IMR-90 (cell line): ENCODE data around the gene ALOX12. TPM values are rescaled to one million over a fixed set of nuclear protein-coding genes. Genes with fewer than 3 reads are reported as not detected.

Source experiments
- ATAC-seq: fragments of 200-7000 bp; cut with Tn5 transposase; 2 replicates; pipeline ENCODE4 v1.9.1; 2020; ENCODE audit warnings: low read depth, mild to moderate bottlenecking, moderate library complexity
- BruUV-seq: library from RNA; stranded (reverse); fragments of 400-500 nt; replicated peaks from 2 replicates; lab custom pipeline; 2021; lab: Mats Ljungman, UMichigan
- CTCF ChIA-PET: fragments of 300-600 bp; formaldehyde crosslinking; extraction: SDS; loops from one replicate; lab custom pipeline; 2021; ENCODE audit warnings: antibody characterized with exemption; lab: Yijun Ruan, JAX
- POLR2A ChIA-PET: fragments of 300-600 bp; sonication (Branson Sonifier 250); formaldehyde crosslinking; loops from one replicate; lab custom pipeline; 2022; ENCODE audit warnings: antibody characterized with exemption; ENCODE audit not compliant: unreplicated experiment; lab: Charles Lee
- DNase-seq: peaks from one replicate; pipeline ENCODE4 v3.0.0; 2013
- H2AFZ ChIP-seq: replicated peaks from 2 replicates; pipeline ENCODE3; 2013; ENCODE audit warnings: low read length, mild to moderate bottlenecking; ENCODE audit not compliant: poor library complexity
- H2AK5ac ChIP-seq: 2 replicates; pipeline ENCODE4 v1.6.1; 2013; ENCODE audit warnings: low read depth, low read length, inconsistent platforms
- H2AK9ac ChIP-seq: replicated peaks from 2 replicates; pipeline ENCODE3; 2013; ENCODE audit warnings: mild to moderate bottlenecking, low read depth, low read length, moderate library complexity; ENCODE audit not compliant: poor library complexity
- H2BK120ac ChIP-seq: 2 replicates; pipeline ENCODE4 v1.6.1; 2013; ENCODE audit warnings: low read depth, low read length, inconsistent platforms
- H2BK15ac ChIP-seq: 3 replicates; pipeline ENCODE4 v1.6.1; 2013; ENCODE audit warnings: low read depth, low read length, inconsistent platforms
- H2BK20ac ChIP-seq: 2 replicates; pipeline ENCODE4 v1.6.1; 2013; ENCODE audit warnings: low read depth, mild to moderate bottlenecking, inconsistent platforms, low read length, moderate library complexity
- H2BK5ac ChIP-seq: 2 replicates; pipeline ENCODE4 v1.6.1; 2013; ENCODE audit warnings: mild to moderate bottlenecking, low read depth, low read length, inconsistent platforms; ENCODE audit not compliant: poor library complexity, severe bottlenecking
- H3K14ac ChIP-seq: replicated peaks from 2 replicates; pipeline ENCODE4 v1.6.1; 2013; ENCODE audit warnings: low read depth, low read length, inconsistent platforms
- H3K18ac ChIP-seq: 2 replicates; pipeline ENCODE4 v1.6.1; 2013; ENCODE audit warnings: low read depth, low read length, control low read depth
- H3K23ac ChIP-seq: 2 replicates; pipeline ENCODE4 v1.6.1; 2013; ENCODE audit warnings: low read depth, low read length, inconsistent platforms
- H3K27ac ChIP-seq: 2 replicates; pipeline ENCODE4 v1.5.1; 2013; ENCODE audit warnings: mild to moderate bottlenecking, control low read depth, low read length; ENCODE audit not compliant: insufficient read depth
- H3K27me3 ChIP-seq: 2 replicates; pipeline ENCODE4 v1.6.1; 2013; ENCODE audit warnings: low read length; ENCODE audit not compliant: control insufficient read depth, insufficient read depth
- H3K36me3 ChIP-seq: 2 replicates; pipeline ENCODE4 v1.6.1; 2013; ENCODE audit warnings: low read length, mixed read lengths; ENCODE audit not compliant: control insufficient read depth, insufficient read depth
- H3K4ac ChIP-seq: 2 replicates; pipeline ENCODE4 v1.6.1; 2013; ENCODE audit warnings: low read depth, low read length, inconsistent platforms
- H3K4me1 ChIP-seq: 2 replicates; pipeline ENCODE4 v1.6.1; 2013; ENCODE audit warnings: low read length, mixed read lengths; ENCODE audit not compliant: control insufficient read depth, insufficient read depth
- H3K4me2 ChIP-seq: 2 replicates; pipeline ENCODE4 v1.6.1; 2013; ENCODE audit warnings: low read depth, mild to moderate bottlenecking, control low read depth, low read length, moderate library complexity
- H3K4me3 ChIP-seq: 2 replicates; pipeline ENCODE4 v1.5.1; 2013; ENCODE audit warnings: low read depth, mild to moderate bottlenecking, control low read depth, low read length, moderate library complexity; ENCODE audit not compliant: insufficient read depth
- H3K56ac ChIP-seq: 2 replicates; pipeline ENCODE4 v1.6.1; 2013; ENCODE audit warnings: low read length, inconsistent platforms; ENCODE audit not compliant: insufficient read depth; ENCODE audit errors: extremely low read depth
- H3K79me1 ChIP-seq, 2 experiments: 2 replicates each; pipeline ENCODE4 v1.6.1; 2013; ENCODE audit warnings: low read length in 2 of 2, inconsistent platforms in 1 of 2, low read depth in 1 of 2
- H3K9ac ChIP-seq: 2 replicates; pipeline ENCODE4 v1.6.1; 2013; ENCODE audit warnings: low read depth, low read length, control low read depth
- H3K9me1 ChIP-seq: 2 replicates; pipeline ENCODE4 v1.6.1; 2013; ENCODE audit warnings: low read length, inconsistent platforms; ENCODE audit not compliant: insufficient read depth
- H3K9me3 ChIP-seq: 2 replicates; pipeline ENCODE4 v1.6.1; 2013; ENCODE audit warnings: low read length; ENCODE audit not compliant: control insufficient read depth, insufficient read depth
- H4K20me1 ChIP-seq: 2 replicates; pipeline ENCODE4 v1.6.1; 2013; ENCODE audit warnings: low read length, inconsistent platforms; ENCODE audit not compliant: insufficient read depth
- H4K5ac ChIP-seq: 2 replicates; pipeline ENCODE4 v1.6.1; 2013; ENCODE audit warnings: mild to moderate bottlenecking, low read depth, low read length, control low read depth
- H4K8ac ChIP-seq, 2 experiments: 2 replicates each; pipeline ENCODE4 v1.6.1; 2013; ENCODE audit warnings: low read depth in 2 of 2, low read length in 2 of 2, control low read depth in 1 of 2, inconsistent platforms in 1 of 2
- H4K91ac ChIP-seq: 2 replicates; pipeline ENCODE4 v1.6.1; 2013; ENCODE audit warnings: low read depth, low read length, inconsistent platforms; ENCODE audit not compliant: insufficient read depth
- RAD21 ChIP-seq: IDR thresholded peaks from 2 replicates; pipeline ENCODE4 v1.6.1; 2012; ENCODE audit warnings: low read length, improper control_type of control experiment
- WGBS, 2 experiments: methylation state at CpG; one replicate each; pipeline versions ENCODE4 v1.1.5 to v1.1.7; 2013; ENCODE audit warnings: missing lambda C conversion rate in 2 of 2; ENCODE audit not compliant: insufficient read length in 1 of 2; ENCODE audit errors: extremely low coverage in 2 of 2; 5-methylcytosine and 5-hydroxymethylcytosine counted together
- dilution Hi-C: fragments of 300-500 bp; cut with HindIII; formaldehyde crosslinking; loops from one replicate; pipeline ENCODE4 v1.14.3; 2018; ENCODE audit warnings: low sequenced_read_pairs; ENCODE audit not compliant: unreplicated experiment
- in situ Hi-C: fragments of 300-500 bp; cut with MboI; formaldehyde crosslinking; loops from 3 replicates; pipeline ENCODE4 v1.14.3; 2019; ENCODE audit warnings: low sequenced_read_pairs, inconsistent platforms, mixed read lengths
- intact Hi-C: fragments of 100-400 bp; cut with micrococcal nuclease; formaldehyde crosslinking; loops from 2 replicates; pipeline ENCODE4 v1.10.0; 2022
- polyA plus RNA-seq, 3 experiments: library from polyadenylated mRNA; depleted of rRNA; stranded (reverse); fragments of >200 nt; gene quantifications; 2 replicates each; pipeline ENCODE4 v1.2.3, GENCODE V29; 2012; ENCODE audit warnings: low replicate concordance in 1 of 3
- total RNA-seq: library from RNA; depleted of rRNA; stranded (reverse); fragments of >200 nt; gene quantifications from 2 replicates; pipeline ENCODE4 v1.2.3, GENCODE V29; 2012

The ALOX12 gene
- total and polyA plus RNA-seq, 2 of the 4 experiments (the other 2 are of a cell fraction) = 0.03 TPM; not detected in 1

GRCh38 chr17:7056386-7056785, 60.5 kb downstream of the ALOX12 start:
- H2BK20ac ChIP-seq = no peak overlapping the region

More at GRCh38 chr17:7056386-7056785, 60.5 kb downstream of the ALOX12 start:
- H2BK120ac ChIP-seq = no peak overlapping the region
- ChIA-PET POLR2A (interaction anchor here (0.6 kb wide), 1 partner anchor 101 kb away, joined by 10 read pairs; no protein-coding TSS in a partner anchor), CTCF (interaction anchor here (0.7 kb wide), 2 partner anchors 11 to 167 kb away, joined by 3 to 4 read pairs; no protein-coding TSS in a partner anchor)
- H3K18ac ChIP-seq = no peak overlapping the region
- no peak overlapping the region for H3K4ac ChIP-seq
- no peaks in the 10 kb centered on the region for H4K20me1 ChIP-seq
- in situ Hi-C loops (loop anchor here (25.0 kb wide), 1 partner anchor 481 kb away; the partner anchor contains the start of gene TNFSF12), intact Hi-C loops (no loop called here), dilution Hi-C loops (no loop called here)
- no peak overlapping the region for H4K91ac ChIP-seq
- no TSS peak for BruUV-seq
- H2AFZ ChIP-seq = no peak overlapping the region
- H2BK15ac ChIP-seq = no peak overlapping the region
- no CpG with 5 or more reads among the region's 4 CpGs for WGBS, 2 experiments
- no peaks in the 10 kb centered on the region for H3K9me3 ChIP-seq
- no peak overlapping the region for H2BK5ac ChIP-seq
- 0 out of 2 replicates have a peak, but pooled peaks cover 2% of the 10 kb centered on the region for H3K4me1 ChIP-seq
- no peak overlapping the region for H3K4me3 ChIP-seq
- no peak overlapping the region for H3K56ac ChIP-seq
- H3K23ac ChIP-seq = no peak overlapping the region
- no peak overlapping the region for H3K4me2 ChIP-seq
- no peak overlapping the region for H4K8ac ChIP-seq
- ATAC-seq = no peak
- H2AK5ac ChIP-seq = no peak overlapping the region
- no peak overlapping the region for H3K9ac ChIP-seq
- H3K36me3 ChIP-seq = no peaks in the 10 kb centered on the region
- TF ChIP-seq RAD21 = no peak
- no peak overlapping the region for H4K5ac ChIP-seq
- no peak overlapping the region for H2AK9ac ChIP-seq
- no peak for DNase-seq
- no peak overlapping the region for H3K27ac ChIP-seq
- H3K27me3 ChIP-seq = peaks cover 9% of the 10 kb centered on the region
- H3K14ac ChIP-seq = no peak overlapping the region
- H3K79me1 ChIP-seq = no peaks in the 10 kb centered on the region
- H3K9me1 ChIP-seq = no peaks in the 10 kb centered on the region
